ENCODE measurements around the gene WNK1.

WNK1 gene

GRCh38 chr12:817941-818600, 65.7 kb downstream of the WNK1 start:
- Histone ChIP-seq H3K4me3 (ENCODE audit: low read depth, low read length) (no peak overlapping the region), H3K36me3 (peaks cover 17% of the 10 kb centered on the region), H3K9me3 (no peaks in the 10 kb centered on the region), H3K27me3 (no peaks in the 10 kb centered on the region), H3K4me1 (no peaks in the 10 kb centered on the region)
- TF ChIP-seq, protein P1, sequence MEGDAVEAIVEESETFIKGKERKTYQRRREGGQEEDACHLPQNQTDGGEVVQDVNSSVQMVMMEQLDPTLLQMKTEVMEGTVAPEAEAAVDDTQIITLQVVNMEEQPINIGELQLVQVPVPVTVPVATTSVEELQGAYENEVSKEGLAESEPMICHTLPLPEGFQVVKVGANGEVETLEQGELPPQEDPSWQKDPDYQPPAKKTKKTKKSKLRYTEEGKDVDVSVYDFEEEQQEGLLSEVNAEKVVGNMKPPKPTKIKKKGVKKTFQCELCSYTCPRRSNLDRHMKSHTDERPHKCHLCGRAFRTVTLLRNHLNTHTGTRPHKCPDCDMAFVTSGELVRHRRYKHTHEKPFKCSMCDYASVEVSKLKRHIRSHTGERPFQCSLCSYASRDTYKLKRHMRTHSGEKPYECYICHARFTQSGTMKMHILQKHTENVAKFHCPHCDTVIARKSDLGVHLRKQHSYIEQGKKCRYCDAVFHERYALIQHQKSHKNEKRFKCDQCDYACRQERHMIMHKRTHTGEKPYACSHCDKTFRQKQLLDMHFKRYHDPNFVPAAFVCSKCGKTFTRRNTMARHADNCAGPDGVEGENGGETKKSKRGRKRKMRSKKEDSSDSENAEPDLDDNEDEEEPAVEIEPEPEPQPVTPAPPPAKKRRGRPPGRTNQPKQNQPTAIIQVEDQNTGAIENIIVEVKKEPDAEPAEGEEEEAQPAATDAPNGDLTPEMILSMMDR (IDR thresholded peaks at IDR 0.05; ENCODE audit: low read depth, low read length) = no peak
- no peak for DNase-seq

GRCh38 chr12:818733-819132, 66.4 kb downstream of the WNK1 start:
- H3K9me3 ChIP-seq = no peaks in the 10 kb centered on the region
- no peak overlapping the region for H3K4me3 ChIP-seq (ENCODE audit: low read depth, low read length)
- no peak for DNase-seq
- TF ChIP-seq, protein P1 (IDR thresholded peaks at IDR 0.05; ENCODE audit: low read depth, low read length) = no peak
- no peaks in the 10 kb centered on the region for H3K4me1 ChIP-seq
- no peaks in the 10 kb centered on the region for H3K27me3 ChIP-seq
- peaks cover 17% of the 10 kb centered on the region for H3K36me3 ChIP-seq

- Histone ChIP-seq H3K36me3 (peaks cover 10% of the 10 kb centered on the region), H3K4me3 (ENCODE audit: low read depth, low read length) (no peak overlapping the region), H3K27me3 (no peaks in the 10 kb centered on the region), H3K4me1 (no peaks in the 10 kb centered on the region), H3K9me3 (no peaks in the 10 kb centered on the region)
- no peak for DNase-seq
- TF ChIP-seq, protein P1 (IDR thresholded peaks at IDR 0.05; ENCODE audit: low read depth, low read length) = no peak
Measured at GRCh38 chr12:820336-820735, 68.0 kb downstream of the WNK1 start.

DNA sequence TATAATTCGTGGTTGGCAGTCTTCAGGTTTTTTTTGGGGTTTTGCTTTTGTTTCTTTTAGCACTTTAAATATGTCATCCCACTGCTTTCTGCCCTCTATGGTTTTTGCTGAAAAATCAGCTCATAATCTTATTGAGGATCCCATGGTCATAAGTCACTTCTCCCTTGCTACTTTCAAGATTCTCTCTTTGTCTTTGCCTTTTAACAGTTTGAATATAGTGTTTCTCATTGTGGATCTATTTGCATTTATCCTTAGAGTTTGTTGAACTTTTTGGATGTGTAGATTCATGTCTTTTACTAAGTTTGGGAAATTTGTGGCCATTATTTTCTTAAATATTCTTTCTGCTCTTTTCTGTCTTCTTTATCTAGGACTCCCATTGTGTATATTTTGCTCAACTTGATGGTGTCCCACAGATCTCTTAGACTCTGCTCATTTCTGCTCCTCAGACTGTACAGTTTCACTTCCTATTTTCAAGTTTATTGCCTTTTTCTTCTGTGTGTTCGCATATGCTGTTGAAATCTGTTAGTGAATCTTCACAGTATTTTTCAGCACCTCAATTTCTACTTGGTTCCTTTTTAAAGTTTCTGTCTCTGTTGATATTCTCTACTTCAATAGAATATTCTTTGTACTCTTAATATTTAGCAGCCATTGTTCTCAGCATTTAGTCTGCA, 70.8 kb downstream of the WNK1 start:
- Histone ChIP-seq H3K9me3 (no peaks in the 10 kb centered on the region), H3K36me3 (peaks cover 10% of the 10 kb centered on the region), H3K27me3 (no peaks in the 10 kb centered on the region), H3K4me1 (no peaks in the 10 kb centered on the region), H3K4me3 (ENCODE audit: low read depth, low read length) (no peak overlapping the region)
- DNase-seq = no peak
- TF ChIP-seq, protein P1 (IDR thresholded peaks at IDR 0.05; ENCODE audit: low read depth, low read length) = no peak

DNA sequence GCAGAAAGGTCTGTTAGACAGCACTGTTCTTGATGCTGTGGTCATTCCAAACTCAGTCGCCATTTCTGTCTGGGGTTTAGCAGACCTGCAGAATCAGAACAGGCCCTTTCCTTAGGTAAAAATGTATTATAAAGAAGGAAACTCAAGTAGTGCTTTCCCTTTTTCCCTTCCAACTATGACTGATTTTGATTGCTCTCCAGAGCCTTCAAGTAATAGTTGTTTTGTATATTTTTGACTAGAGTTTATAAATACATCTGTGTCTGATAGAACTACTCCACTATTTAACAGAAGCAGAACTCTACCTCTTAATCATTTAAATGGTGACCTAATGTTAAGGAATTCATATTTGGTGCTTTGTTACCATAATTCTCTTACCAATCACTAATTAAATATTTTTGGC, 74.0 kb downstream of the WNK1 start:
- TF ChIP-seq, protein P1 (IDR thresholded peaks at IDR 0.05; ENCODE audit: low read depth, low read length) = no peak
- peaks cover 39% of the 10 kb centered on the region for H3K36me3 ChIP-seq

DNA sequence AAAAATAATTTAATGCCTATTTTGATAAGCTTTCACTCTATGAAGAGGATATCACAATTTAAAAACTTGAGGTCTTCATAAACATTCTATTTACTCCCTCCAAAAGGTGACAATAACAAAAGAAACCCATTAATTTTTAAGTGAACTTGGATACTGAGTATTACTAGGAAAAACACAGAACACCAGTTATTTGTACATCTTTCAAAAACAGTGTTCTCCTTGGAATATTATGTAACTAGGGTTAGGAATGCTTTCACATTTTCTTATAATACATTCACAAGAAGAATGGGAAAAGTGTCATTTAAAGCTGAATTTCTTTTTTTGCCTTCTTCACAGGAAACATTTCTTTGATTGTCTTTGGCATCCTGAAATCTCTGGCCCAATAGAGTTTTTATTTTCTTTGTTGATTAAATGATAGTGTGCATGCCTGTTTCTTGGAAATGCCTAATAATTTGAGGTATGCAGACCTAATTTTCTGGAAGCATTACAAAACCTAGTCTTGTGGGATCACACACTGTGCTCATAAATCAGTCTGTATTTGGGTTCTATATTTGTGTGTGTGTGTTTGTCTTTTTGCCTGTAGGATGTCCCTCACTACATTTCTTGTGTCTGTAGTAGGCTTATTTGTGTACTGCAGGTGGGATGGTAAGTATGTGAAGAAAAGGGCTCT, 76.5 kb downstream of the WNK1 start:
- H3K4me1 ChIP-seq = no peaks in the 10 kb centered on the region
- H3K36me3 ChIP-seq = peaks cover 54% of the 10 kb centered on the region
- H3K9me3 ChIP-seq = no peaks in the 10 kb centered on the region
- DNase-seq = no peak
- TF ChIP-seq, protein P1 (IDR thresholded peaks at IDR 0.05; ENCODE audit: low read depth, low read length) = no peak
- no peaks in the 10 kb centered on the region for H3K27me3 ChIP-seq
- no peak overlapping the region for H3K4me3 ChIP-seq (ENCODE audit: low read depth, low read length)

More for the DNA sequence above, 74.0 kb downstream of the WNK1 start:
- Histone ChIP-seq H3K4me3 (ENCODE audit: low read depth, low read length) (no peak overlapping the region), H3K9me3 (no peaks in the 10 kb centered on the region), H3K27me3 (no peaks in the 10 kb centered on the region), H3K4me1 (no peaks in the 10 kb centered on the region)
- no peak for DNase-seq
